Coronary artery (tissue), 2 donors: Measurements from ENCODE around the gene EMID1.

Experiments
- DNase-seq: peaks from one replicate; pipeline ENCODE4 v3.0.0-alpha.2; 2017; ENCODE audit warnings: low spot score
- H3K27ac ChIP-seq, 2 donors: fragments of 200-600 bp; sonication (generic); one replicate each; pipeline ENCODE4 v1.5.1; 2016 to 2019
- H3K4me3 ChIP-seq: fragments of 200-600 bp; sonication (generic); 2 replicates; pipeline ENCODE4 v1.5.1; 2016; ENCODE audit warnings: mild to moderate bottlenecking, moderate library complexity
- CTCF ChIP-seq: fragments of 200-600 bp; sonication (generic); IDR thresholded peaks from one replicate; pipeline ENCODE4 v1.5.1; 2019; ENCODE audit warnings: antibody characterized with exemption

EMID1 gene

GRCh38 chr22:29211066-29211465 is 5.4 kb downstream of the EMID1 start:
- Histone ChIP-seq H3K27ac (no peak overlapping the region), H3K4me3 (no peak overlapping the region)
- no peak for DNase-seq
- no peak for TF ChIP-seq CTCF

GRCh38 chr22:29211466-29211865 is 5.8 kb downstream of the EMID1 start:
- no peak overlapping the region for H3K27ac ChIP-seq
- no peak for TF ChIP-seq CTCF
- H3K4me3 ChIP-seq = no peak overlapping the region
- no peak for DNase-seq

- TF ChIP-seq CTCF = no peak
- no peak for DNase-seq
- no peak overlapping the region for H3K27ac ChIP-seq
- H3K4me3 ChIP-seq = no peak overlapping the region
These were observed 7.0 kb downstream of the EMID1 start for GRCh38 chr22:29212743-29213142.

- Histone ChIP-seq H3K4me3 (no peak overlapping the region), H3K27ac (no peak overlapping the region)
- DNase-seq = no peak
- TF ChIP-seq CTCF = no peak
These were observed 7.8 kb downstream of the EMID1 start for GRCh38 chr22:29213493-29213892.

GRCh38 chr22:29214232-29214631 is 8.5 kb downstream of the EMID1 start:
- Histone ChIP-seq H3K4me3 (no peak overlapping the region), H3K27ac (no peak overlapping the region)
- DNase-seq = no peak
- TF ChIP-seq CTCF = no peak

- Histone ChIP-seq H3K27ac (no peak overlapping the region), H3K4me3 (no peak overlapping the region)
- no peak for TF ChIP-seq CTCF
- DNase-seq = peak; percentile 55
These were observed 9.5 kb downstream of the EMID1 start for GRCh38 chr22:29215012-29215860.
